ENCODE measurements around the gene LEPROT.

LEPROT gene

DNA sequence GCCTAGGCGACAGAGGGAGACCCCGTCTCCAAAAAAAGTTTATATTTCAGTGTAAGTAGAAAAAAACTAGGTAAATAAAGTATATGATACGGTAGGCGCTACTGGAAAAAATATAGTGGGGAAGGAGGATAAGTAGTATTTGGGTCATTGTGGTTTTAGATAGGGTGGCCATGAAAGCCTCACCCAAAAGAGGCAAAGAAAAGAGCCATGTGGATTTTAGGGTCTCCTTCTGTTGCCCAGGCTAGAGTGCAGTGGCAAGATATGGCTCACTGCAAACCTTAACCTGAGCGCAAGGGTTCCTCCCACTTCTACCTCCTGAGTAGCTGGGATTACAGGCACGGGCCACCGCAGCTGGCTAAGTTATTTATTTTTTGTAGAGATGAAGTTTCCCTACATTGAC is 17.1 kb downstream of the LEPROT start:
- TF ChIP-seq, protein P1, sequence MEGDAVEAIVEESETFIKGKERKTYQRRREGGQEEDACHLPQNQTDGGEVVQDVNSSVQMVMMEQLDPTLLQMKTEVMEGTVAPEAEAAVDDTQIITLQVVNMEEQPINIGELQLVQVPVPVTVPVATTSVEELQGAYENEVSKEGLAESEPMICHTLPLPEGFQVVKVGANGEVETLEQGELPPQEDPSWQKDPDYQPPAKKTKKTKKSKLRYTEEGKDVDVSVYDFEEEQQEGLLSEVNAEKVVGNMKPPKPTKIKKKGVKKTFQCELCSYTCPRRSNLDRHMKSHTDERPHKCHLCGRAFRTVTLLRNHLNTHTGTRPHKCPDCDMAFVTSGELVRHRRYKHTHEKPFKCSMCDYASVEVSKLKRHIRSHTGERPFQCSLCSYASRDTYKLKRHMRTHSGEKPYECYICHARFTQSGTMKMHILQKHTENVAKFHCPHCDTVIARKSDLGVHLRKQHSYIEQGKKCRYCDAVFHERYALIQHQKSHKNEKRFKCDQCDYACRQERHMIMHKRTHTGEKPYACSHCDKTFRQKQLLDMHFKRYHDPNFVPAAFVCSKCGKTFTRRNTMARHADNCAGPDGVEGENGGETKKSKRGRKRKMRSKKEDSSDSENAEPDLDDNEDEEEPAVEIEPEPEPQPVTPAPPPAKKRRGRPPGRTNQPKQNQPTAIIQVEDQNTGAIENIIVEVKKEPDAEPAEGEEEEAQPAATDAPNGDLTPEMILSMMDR (conservative IDR thresholded peaks at IDR 0.05): no peak
- no peak overlapping the region for H3K27ac ChIP-seq

DNA sequence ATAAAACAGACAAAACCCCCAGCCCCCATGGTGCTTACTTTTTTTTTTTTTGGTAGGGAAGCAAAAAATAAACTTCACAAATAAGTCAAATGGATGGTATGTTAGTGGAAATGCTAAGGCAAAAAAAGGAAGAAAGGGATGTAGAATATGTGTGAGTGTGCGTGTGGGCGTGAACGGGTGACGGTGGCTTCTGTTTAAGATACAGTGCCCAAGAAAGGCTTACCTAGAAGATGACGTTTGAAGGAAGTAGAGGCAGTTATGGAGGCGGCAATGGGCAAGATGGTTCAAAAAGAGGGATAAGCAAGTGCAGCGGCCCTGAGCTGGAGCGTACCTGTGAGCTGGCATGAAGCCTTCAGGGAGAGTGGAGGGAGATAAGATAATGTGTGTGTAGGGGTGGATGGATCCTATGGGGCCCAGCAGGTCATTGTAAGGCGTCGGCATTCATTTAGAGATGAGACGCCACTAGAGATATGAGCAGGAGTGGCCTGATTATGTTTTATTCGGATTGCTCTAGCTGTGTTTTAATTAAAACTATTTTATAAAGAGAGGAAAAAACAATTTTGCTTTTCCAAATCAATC is 19.9 kb downstream of the LEPROT start:
- H3K27ac ChIP-seq: no peak overlapping the region
- TF ChIP-seq, protein P1 (conservative IDR thresholded peaks at IDR 0.05): no peak

DNA sequence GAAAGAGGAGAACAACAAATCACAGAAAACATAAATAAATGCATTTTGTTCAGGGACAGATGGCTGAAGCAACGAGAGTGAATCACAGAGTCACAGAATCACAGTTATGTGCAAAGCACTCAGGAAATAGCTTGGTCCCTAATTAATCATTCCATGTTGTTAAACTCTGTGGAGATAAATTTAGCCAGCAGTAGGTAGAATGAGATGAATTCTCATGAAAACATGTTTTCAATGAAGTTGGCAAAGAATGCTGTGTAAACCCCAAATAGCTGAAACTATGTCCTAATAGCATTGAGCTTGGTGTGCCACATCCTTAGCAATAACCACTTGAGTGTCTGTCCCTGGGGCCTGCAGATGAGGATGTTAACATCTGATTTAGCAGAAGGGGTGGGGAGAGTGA is 20.4 kb downstream of the LEPROT start:
- TF ChIP-seq, protein P1 (conservative IDR thresholded peaks at IDR 0.05): no peak
- H3K27ac ChIP-seq: no peak overlapping the region

DNA sequence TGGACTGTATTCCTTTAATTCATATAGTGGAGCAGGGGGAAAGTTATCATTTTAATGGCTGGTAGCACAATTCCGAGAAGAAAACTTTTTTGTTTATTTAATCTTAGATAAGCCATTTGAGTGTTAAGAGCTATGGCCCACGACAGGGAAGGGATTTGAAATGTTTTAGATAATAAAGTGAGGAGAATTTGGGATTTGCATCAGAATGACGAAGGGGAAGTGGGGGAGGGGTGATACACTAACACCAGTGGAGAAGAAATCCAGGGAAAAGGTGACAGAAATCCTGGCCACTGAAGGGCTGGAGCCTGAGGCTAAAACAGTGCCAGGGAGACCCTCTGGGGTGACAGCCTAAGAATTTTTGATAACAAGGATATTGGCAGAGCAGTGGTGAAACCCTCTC is 21.0 kb downstream of the LEPROT start:
- TF ChIP-seq, protein P1 (conservative IDR thresholded peaks at IDR 0.05): no peak
- no peak overlapping the region for H3K27ac ChIP-seq

DNA sequence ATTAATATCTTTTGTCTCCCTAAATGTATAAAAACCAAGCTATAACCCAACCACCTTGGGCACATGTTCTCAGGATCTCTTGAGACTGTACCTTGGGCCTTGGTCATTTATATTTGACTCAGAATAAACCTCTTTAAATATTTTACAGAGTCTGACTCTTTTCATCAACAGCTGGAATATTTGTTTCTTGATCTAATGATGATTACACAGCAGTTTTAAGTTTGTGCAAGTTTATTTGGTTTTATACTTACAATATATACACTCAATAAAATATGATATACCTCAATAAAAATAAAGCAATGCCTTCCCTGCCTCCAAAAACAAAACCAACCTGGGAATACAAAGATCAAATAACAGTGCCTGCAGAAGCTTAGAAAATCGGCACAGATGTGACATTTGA is 22.0 kb downstream of the LEPROT start:
- no peak overlapping the region for H3K27ac ChIP-seq
- TF ChIP-seq, protein P1 (conservative IDR thresholded peaks at IDR 0.05): no peak

DNA sequence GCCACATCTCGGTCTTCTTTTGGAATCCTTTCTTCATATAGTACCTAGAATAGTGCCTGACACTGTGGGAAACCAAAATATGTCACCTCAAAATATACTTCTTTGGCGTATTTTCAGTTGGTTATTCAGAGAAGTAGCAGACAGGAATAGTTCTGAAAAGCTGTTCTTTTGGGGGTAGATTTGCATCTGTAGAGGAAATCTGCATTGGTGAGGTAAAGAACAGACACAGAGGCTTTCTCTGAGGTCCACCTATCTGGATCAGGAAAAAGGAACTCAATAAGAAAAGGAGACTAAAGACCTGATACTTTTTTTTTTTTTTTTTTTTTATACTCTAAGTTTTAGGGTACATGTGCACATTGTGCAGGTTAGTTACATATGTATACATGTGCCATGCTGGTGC is 23.2 kb downstream of the LEPROT start:
- TF ChIP-seq, protein P1 (conservative IDR thresholded peaks at IDR 0.05): no peak
- no peak overlapping the region for H3K27ac ChIP-seq

DNA sequence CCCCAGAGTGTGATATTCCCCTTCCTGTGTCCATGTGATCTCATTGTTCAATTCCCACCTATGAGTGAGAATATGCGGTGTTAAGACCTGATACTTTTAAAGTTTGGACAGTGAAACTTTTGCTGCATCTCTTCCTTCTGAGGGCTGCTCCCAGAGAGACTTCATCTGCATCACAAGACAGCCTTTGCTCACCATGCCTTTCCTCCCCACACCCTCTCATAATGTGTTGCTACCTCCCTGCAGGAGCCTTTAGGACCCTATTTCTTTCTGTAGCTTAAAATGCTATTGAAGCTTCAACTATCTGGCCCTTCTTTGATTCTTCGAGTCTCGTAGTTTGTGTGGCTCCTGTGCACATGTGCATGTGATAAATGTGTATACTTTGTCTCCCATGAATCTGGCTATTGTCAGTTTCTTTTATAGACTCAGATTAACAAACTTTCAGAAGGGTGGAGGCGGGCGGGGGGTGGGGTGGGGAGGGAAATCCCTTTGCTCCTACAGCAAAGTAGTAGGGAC is 23.7 kb downstream of the LEPROT start:
- TF ChIP-seq, protein P1 (conservative IDR thresholded peaks at IDR 0.05): no peak
- no peak overlapping the region for H3K27ac ChIP-seq

Data from VCaP (cell line).